Measurements from ENCODE around the gene PLCG1. TPM values are rescaled to one million over a fixed set of nuclear protein-coding genes. Genes with fewer than 3 reads are reported as not detected.

Gene PLCG1
- total and polyA plus RNA-seq, 2 donors (not counting 3 experiments of a cell fraction or from before 2014, with no cell fraction given): 164 to 224 TPM

DNA sequence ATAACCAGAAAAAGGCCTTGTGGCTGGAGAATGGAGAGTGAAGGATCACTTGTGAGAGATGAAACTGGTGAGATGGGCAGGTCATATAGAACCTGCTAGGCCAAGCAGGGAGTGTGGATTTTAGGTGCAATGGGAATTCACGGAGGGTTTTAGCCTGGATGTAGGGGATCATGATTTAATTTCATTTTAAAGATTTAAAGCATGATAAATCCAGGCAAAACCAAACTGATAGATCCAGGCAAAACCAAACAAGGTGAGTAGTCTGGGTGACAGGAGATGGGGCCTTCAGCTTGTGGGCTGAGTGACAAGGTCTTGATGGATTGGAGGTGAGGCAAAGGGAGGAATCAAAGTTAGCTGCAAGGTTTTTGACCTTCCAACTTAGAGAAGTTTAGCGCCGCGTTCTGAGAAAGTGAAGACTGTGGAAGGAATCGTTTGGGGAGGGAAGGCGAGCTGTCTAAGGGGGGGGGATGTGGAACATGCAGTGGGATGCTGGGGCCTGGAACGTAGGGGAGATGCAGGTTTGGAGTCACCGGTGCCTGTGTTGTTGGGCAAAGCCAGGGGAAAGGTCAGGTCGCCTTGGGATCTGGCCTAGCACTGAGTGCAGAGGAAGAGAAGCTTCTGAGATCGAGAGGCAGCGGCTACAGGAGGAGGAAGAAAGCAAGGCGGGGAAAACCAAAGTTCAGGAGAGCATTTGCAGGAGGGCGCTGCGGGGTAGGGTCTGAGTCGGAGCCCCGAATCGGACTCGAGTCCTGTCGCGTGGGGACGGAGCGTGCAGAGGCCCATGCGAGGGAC, 1.3 kb upstream of the PLCG1 start:
- H3K4me1 ChIP-seq (ENCODE audit: control insufficient read depth, extremely low read depth, insufficient read depth, low read length): peaks cover 29% of the 10 kb centered on the region
- POLR2A ChIA-PET: no interaction called here
- FAIRE-seq (no peak), DNase-seq (ENCODE audit: low read depth, low spot score) (no peak)
- no peaks in the 10 kb centered on the region for H4K20me1 ChIP-seq (replicated peaks; ENCODE audit: control insufficient read depth, extremely low read depth, insufficient read depth, low read length)
- H3K4me3 ChIP-seq (replicated peaks in 1 of 3; ENCODE audit: insufficient read depth in 1 of 3, low read depth in 1 of 3, low read length in 3 of 3): peak overlapping the region in 2 of 3 experiments; percentile 46 to 68
- H3K36me3 ChIP-seq (ENCODE audit: control insufficient read depth in 2 of 2, extremely low read depth in 1 of 2, insufficient read depth in 2 of 2, low read length in 2 of 2): no peaks in the 10 kb centered on the region
- H3K9me1 ChIP-seq (replicated peaks; ENCODE audit: control insufficient read depth, extremely low read depth, insufficient read depth, low read length): no peaks in the 10 kb centered on the region
- intact Hi-C loops (cut with micrococcal nuclease): loop anchor here (1.0 to 5.0 kb wide), 7 partner anchors 15 to 481 kb away; partner anchors contain the start of gene CHD6
- no peaks in the 10 kb centered on the region for H3K27me3 ChIP-seq (ENCODE audit: control insufficient read depth in 2 of 2, insufficient read depth in 2 of 2, low read length in 2 of 2)
- H3K4me2 ChIP-seq (ENCODE audit: insufficient read depth, low read length): peak overlapping the region; percentile 20
- CTCF ChIA-PET: interaction anchor here (0.6 to 5.9 kb wide), 40 partner anchors 10 to 283 kb away, joined by 3 to 126 read pairs (median 4); partner anchors contain the start of gene LPIN3
- no peaks in the 10 kb centered on the region for H3K9me3 ChIP-seq (replicated peaks; ENCODE audit: control insufficient read depth, insufficient read depth, low read length)
- dilution Hi-C loops (cut with MboI; ENCODE audit: extremely low pct_ligation_motif_present, low sequenced_read_pairs): no loop called here
- H3K27ac ChIP-seq (ENCODE audit: insufficient read depth, low read depth, low read length): no peak overlapping the region
- H3K79me2 ChIP-seq (ENCODE audit: control insufficient read depth, insufficient read depth, low read length): peaks cover 36% of the 10 kb centered on the region
- TSS peak; percentile 17 for BruUV-seq (replicated peaks)
- H3K9ac ChIP-seq (replicated peaks; ENCODE audit: extremely low read depth, insufficient read depth, low read length): no peak overlapping the region
- H2AFZ ChIP-seq (ENCODE audit: low read depth, low read length): peak overlapping the region; percentile 67
- no peak for TF ChIP-seq EZH2 (IDR thresholded peaks at IDR 0.05; ENCODE audit: borderline replicate concordance, low read depth, low read length, severe bottlenecking)
- TF ChIP-seq FOS (IDR thresholded peaks at IDR 0.05; ENCODE audit: borderline replicate concordance, insufficient read depth, low read length): no peak
- TF ChIP-seq, protein P1, sequence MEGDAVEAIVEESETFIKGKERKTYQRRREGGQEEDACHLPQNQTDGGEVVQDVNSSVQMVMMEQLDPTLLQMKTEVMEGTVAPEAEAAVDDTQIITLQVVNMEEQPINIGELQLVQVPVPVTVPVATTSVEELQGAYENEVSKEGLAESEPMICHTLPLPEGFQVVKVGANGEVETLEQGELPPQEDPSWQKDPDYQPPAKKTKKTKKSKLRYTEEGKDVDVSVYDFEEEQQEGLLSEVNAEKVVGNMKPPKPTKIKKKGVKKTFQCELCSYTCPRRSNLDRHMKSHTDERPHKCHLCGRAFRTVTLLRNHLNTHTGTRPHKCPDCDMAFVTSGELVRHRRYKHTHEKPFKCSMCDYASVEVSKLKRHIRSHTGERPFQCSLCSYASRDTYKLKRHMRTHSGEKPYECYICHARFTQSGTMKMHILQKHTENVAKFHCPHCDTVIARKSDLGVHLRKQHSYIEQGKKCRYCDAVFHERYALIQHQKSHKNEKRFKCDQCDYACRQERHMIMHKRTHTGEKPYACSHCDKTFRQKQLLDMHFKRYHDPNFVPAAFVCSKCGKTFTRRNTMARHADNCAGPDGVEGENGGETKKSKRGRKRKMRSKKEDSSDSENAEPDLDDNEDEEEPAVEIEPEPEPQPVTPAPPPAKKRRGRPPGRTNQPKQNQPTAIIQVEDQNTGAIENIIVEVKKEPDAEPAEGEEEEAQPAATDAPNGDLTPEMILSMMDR (IDR thresholded peaks at IDR 0.05; ENCODE audit: extremely low read depth in 1 of 2, insufficient read depth in 1 of 2, low read depth in 1 of 2, low read length in 2 of 2): no peak
- no peak for TF ChIP-seq POLR2A (IDR thresholded peaks at IDR 0.05; ENCODE audit: low read depth, low read length)

Measured in endothelial cell of umbilical vein (primary cell).